NCI-H1092 (cell line): ENCODE results near the gene PACS2.
"Not testable (repeated sequence)": the region's sequence is repeated elsewhere in the genome, so short reads cannot be mapped to it uniquely, and the experiment has no call there.

Experiments
- DNase-seq: peaks from one replicate; lab custom pipeline; 2025; lab: John Stamatoyannopoulos, UW

The PACS2 gene

GRCh38 chr14:105315941-105316576, 1.5 kb downstream of the PACS2 start:
- no peak for DNase-seq

DNA sequence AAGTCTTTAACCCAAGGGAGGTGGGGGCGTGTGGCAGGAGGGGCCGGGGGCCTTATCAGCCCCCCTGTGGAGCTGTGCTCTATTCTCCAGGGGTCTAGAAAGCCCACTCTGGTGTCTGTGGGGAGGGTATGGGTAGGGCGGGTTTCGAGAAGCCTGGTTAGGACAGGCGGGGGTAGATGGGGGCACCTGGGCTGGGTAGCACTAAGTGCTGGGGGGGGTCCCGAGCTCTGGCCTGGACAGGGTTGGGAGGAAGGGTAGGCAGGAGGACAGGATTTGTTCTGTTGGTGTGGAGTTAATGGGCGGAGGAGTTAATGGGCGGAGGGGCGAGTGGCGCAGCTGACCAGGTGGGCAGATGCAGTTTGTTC, 2.0 kb downstream of the PACS2 start:
- no peak for DNase-seq

GRCh38 chr14:105316968-105317510, 2.5 kb downstream of the PACS2 start:
- DNase-seq = no peak

- no peak for DNase-seq
Measured at GRCh38 chr14:105317546-105317945, 3.0 kb downstream of the PACS2 start.

- DNase-seq = no peak
Measured at GRCh38 chr14:105322791-105323556, 8.4 kb downstream of the PACS2 start.

DNA sequence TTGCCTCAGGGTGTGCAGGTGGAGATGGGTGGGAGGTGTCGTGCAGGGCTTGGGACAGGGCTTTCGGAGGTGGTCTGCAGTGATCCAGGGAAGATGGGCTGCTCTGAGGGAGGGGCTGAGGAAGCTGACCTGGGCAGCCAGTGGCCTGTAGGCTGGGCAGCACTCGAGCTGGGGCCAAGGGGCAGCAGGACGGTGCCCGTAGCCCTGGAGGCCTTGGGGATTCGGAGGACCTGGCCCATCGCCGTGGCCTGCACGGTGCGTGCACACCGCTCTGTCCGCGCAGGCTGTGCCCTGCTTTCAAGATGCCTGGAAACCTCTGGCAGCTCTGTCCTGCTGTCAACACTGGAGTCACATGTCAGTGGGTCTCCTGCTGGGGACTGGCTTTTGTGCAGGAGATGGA, 9.1 kb downstream of the PACS2 start:
- no peak for DNase-seq

DNA sequence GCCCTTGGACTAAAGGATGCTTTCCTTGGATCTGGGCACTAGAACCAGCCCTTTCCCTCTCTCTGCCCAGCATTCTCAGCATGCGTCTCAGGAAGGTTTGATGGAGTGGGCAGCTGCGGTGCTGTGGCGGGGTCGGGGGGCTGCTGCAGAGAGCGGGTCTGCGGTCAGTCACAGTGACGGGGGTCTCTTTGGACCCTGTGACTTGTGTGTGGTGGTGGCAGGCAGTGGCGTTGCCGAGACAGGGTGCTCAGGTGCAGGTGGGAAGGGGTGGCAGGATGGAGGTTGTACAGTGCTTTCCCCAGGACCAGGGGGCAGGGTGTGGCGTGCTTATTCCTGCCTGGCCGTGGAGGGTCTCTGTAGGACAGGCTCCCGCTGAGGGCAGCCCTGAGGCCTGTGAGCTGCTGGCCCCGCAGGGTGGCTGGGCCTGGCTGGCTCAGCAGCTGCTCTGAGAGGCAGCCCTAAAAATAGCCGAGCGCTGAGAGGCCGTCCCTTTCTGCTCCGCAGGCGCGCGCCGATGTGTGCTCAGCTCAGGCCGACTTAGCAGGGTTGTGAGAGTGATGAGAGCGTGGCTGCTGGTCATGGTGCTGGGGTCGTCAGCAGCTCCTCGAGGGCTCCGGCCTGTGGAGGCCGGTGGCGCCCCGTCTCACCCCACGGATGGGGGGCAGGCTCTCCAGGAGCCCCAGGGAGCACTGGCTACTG, 9.7 kb downstream of the PACS2 start:
- DNase-seq = no peak

- DNase-seq = no peak
Measured at GRCh38 chr14:105324871-105325270, 10.3 kb downstream of the PACS2 start.

GRCh38 chr14:105325303-105325702, 10.8 kb downstream of the PACS2 start:
- DNase-seq = no peak

DNA sequence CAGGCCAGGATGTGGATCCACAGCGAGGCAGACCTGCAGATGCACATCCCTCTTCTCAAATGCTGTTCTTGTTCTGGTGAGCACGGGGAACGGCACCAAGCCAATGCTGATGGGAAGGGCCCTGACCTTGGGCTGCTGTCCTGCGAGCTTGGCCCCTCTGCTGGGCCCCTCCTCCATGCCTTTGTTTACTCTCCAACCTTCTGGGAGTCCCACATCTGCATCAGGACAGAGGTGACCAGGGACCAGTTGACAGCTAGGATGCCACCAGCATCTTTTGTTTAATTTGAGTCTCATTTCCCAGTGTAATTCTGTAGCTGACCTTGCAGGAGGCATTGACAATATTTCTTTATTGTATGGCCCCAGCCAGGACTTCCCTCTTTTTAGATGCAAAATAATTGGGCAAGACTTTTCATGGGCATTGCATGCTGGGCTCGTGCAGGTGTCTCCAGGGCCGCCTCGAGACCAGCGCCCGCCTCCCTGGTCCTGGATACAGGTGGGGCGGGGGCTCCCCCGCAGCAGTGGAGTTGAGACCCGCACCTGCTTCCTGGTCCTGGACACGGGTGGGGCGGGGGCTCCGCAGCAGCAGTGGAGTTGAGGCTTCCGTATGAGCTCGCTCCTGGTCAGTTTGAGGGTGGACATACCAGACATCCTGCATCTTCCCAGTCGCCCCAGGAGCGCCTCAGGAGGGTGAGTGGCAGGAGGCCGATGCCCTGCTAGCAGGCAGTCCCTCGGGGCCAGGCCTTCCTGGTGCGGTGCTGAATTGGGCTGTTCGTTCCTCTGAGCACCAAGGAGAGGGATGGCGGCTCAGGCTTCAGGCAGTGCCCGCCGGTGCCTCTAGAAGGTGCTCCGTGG, 11.4 kb downstream of the PACS2 start:
- no peak for DNase-seq

DNA sequence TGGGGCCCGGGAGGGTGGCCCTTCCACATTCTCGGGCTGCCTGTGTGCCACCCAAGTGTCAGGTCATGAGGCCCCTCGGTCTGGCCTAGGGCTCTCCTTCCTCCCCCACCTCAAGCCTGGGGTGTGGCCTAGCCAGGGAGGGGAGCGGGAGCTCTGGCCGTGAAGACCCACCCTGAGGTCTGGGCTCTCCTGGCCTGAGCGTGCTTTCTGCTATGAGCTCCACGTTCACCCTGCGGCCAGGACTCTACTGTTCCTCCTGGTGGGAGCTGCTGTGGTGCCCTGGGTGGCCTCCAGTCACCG, 12.0 kb downstream of the PACS2 start:
- no peak for DNase-seq

DNA sequence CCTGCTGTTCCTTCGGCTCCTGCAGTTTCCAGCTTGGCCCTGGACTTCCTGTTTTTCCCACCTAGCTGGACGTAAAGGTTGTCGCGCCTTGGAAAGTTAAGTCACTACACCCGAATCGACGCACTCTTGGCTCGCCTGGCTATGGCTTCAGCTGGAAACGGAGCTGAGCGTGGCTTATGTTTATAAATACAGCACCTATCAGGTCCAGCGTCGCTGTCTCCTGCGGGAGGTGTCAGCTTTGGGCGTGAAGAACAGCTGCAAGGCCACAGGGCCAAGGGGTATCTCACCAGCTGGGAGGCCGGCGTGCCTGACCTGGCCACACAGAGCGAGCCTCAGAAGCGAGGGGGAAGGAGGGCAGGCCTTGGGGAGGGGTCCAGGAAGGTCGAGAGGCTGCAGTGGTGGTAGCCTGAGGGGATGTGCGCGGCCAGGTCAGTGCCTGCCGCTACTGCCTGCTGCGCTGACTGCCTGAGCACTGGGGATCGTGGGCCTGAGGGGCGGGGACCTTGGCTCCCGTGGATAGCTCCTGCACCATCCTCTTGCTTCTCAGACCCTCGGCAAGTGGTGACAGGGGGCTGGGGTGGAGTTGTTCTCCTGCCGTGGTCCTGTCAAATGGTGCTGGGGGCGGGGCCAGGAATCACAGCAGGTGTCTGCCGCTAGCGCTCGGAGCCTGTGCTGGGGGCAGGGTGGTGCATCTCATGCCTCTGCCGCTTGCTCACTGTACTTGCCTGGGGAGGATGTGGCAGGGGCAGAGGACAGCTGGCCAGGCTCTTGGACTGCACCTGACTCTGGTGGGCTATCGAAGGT, 12.5 kb downstream of the PACS2 start:
- no peak for DNase-seq

DNA sequence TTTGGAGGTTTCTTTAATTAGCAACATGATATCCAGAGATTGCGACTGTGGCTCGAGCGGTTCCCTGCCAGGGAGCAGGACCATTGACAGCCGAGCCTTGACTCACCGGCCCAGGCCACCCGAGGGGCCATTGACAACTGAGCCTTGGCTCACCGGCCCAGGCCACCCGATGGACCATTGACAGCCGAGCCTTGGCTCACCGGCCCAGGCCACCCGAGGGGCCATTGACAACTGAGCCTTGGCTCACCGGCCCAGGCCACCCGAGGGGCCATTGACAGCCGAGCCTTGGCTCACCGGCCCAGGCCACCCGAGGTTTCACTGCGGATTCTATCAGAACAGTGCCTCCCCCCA, 13.1 kb downstream of the PACS2 start:
- not testable (repeated sequence) for DNase-seq

DNA sequence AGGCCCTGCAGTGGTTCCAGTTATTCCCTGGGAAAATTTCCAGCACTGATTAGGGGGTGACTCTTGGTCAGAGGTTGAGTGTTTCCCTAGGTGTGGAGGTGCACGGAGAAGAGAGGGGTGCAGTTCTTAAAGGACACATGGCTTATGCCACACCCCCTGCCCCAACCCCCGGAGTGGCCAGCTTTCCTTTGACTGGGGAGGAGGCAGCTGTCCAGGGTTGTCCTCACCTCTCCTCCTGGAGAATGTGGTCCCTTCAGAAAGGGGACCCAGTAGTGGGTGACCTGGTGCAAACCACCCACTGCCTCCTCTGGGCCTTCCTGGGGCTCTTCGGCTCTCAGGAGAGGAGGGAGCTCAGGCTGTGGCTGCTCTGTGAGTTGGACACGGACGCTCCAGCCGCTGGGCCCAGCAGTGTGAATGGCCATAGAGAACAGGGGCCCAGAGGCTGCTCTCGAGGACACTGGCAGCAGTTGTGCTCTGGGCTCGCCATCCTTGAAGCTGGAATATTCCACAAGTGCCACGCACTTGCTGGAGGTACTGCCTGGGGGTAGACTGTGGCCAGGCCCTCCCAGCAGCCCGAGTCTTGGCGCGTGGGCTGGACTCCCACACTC, 13.6 kb downstream of the PACS2 start:
- DNase-seq = no peak

GRCh38 chr14:105328678-105329390, 14.3 kb downstream of the PACS2 start:
- no peak for DNase-seq

DNA sequence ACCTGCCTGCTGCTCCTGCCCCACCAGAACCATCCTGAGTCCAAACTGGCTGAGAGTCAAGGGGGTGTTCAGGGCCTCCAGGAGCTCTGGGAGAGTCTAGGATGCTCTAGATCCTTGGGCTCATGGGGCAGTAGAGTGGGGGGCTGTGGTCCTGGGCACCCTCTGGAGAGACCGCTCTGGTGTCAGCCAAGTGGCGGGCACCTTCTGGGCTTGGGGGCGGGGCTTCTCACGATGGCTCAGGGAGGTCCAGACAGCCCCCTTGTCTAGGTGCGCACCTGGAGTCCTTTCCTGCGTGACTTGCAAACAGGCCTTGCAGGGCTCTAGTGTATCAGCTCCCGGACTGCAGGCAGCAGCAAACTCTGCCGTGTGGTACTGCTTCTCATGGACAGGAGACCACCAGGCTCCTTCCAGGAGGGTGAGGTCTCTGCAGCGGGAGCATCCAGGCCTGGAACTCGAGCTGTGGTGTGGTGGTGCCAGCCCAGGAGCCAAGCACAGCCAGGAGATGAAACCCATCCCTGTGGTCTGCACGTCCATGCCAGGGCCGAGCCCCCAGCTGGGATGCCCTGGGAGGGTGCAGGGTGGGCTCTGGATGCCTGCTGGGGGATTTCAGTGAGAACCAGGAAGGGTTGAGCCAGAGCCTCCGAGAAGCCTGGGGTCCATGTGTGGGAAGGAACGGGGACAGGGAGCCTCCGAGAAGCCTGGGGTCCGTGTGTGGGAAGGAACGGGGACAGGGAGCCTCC, 15.0 kb downstream of the PACS2 start:
- no peak for DNase-seq

- DNase-seq = no peak
Measured at GRCh38 chr14:105330491-105330895, 15.9 kb downstream of the PACS2 start.

- no peak for DNase-seq
Measured at GRCh38 chr14:105331575-105332349, 17.2 kb downstream of the PACS2 start.

- no peak for DNase-seq
Measured at GRCh38 chr14:105332350-105332874, 17.9 kb downstream of the PACS2 start.
